NCI-H1694 (cell line): ENCODE results near the gene PARPBP.
"Not testable (repeated sequence)": the region's sequence is repeated elsewhere in the genome, so short reads cannot be mapped to it uniquely, and the experiment has no call there.

Source experiments
- DNase-seq: peaks from one replicate; lab custom pipeline; 2025; lab: John Stamatoyannopoulos, UW

Gene PARPBP

GRCh38 chr12:102163383-102163782, 43.4 kb downstream of the PARPBP start:
- DNase-seq = no peak

GRCh38 chr12:102167821-102168604, 48.0 kb downstream of the PARPBP start:
- no peak for DNase-seq

GRCh38 chr12:102169922-102170621, 50.1 kb downstream of the PARPBP start:
- DNase-seq = peak; percentile 1

- no peak for DNase-seq
Observed at GRCh38 chr12:102171951-102172350, 52.0 kb downstream of the PARPBP start.

- DNase-seq = no peak
Observed at GRCh38 chr12:102172436-102172835, 52.5 kb downstream of the PARPBP start.

- no peak for DNase-seq
Observed at GRCh38 chr12:102174117-102174516, 54.1 kb downstream of the PARPBP start.

- no peak for DNase-seq
Observed at GRCh38 chr12:102174761-102175160, 54.8 kb downstream of the PARPBP start.

DNA sequence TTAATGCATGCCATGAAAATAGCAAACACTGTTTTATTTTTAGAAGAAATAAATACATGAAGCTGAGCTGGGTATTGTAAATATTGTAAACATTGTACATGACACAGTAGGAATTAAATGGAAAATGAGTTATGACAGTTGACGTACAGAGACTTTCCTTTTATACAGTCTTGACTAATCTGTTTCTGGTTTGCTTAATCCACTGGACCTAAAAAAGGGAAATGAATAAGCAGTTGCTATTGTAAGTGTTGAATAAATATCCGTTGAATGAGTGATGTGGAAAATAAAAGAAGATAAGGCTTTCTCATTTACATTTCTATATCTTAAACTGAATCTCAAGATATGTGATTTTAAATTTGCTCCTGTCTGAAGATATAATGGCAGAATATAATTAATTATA, 62.7 kb downstream of the PARPBP start:
- no peak for DNase-seq

DNA sequence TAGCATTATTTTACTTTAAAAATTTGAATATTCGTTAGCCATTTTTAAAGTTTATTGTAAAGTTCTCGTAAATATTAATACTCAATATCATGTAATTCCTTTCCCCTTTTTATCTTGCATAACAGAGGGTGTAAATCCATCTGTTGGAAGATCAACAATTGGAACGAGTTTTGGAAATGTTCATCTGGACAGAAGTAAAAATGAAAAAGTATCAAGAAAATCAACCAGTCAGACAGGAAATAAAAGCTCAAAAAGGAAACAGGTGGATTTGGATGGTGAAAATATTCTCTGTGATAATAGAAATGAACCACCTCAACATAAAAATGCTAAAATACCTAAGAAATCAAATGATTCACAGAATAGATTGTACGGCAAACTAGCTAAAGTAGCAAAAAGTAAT, 75.8 kb downstream of the PARPBP start:
- no peak for DNase-seq

DNA sequence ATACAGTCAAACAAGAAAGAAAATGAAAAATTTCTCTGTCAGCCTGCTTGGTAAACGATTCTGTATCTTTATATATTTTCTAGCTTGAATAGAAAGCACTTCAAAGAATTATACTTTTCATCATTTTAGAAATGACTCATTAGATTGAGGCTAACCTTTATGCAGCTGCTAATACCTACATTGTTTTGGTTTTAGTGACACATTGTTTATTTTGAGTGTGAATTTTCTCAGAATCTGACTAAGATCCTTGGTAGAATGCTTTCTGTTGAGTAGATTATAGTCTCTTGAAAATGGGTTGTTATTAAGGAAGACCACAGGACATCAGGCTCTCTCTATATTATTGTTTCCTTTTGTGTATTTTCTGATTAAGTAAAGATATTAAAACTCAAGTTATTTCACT, 77.8 kb downstream of the PARPBP start, which contains the start of gene PMCH:
PMCH (minus strand) TSS at position 45 of the 400 bp plus-strand sequence. CDS start 63 bp downstream, outside the sequence.
- no peak for DNase-seq

- no peak for DNase-seq
Observed at GRCh38 chr12:102201436-102202061, 81.6 kb downstream of the PARPBP start.

GRCh38 chr12:102202556-102202955, 82.6 kb downstream of the PARPBP start:
- no peak for DNase-seq

GRCh38 chr12:102204025-102204424, 84.0 kb downstream of the PARPBP start:
- no peak for DNase-seq

GRCh38 chr12:102215992-102216691, 96.2 kb downstream of the PARPBP start:
- DNase-seq = no peak

- no peak for DNase-seq
Observed at GRCh38 chr12:102220736-102221135, 100.8 kb downstream of the PARPBP start.

GRCh38 chr12:102227954-102228353, 108.0 kb downstream of the PARPBP start:
- DNase-seq = no peak

DNA sequence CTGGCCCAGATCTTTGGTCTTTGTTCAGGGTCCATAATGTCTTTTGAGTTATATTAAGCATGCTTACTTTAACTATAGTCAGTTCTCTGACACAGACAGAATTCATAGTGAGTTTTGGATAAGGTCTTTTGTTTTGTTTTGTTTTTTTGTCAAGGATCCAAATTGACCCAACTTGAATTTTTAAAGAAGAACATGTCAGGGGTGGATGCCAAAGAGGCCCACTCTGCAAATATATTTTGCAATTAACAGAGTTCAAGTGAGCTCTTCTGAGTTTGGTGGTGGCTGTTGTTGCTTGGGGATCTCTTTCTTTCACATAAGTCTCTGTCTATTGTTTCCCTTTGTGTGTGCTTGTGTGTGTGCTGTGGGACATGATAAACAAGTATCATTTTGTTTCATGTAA, 112.1 kb downstream of the PARPBP start:
- no peak for DNase-seq

DNA sequence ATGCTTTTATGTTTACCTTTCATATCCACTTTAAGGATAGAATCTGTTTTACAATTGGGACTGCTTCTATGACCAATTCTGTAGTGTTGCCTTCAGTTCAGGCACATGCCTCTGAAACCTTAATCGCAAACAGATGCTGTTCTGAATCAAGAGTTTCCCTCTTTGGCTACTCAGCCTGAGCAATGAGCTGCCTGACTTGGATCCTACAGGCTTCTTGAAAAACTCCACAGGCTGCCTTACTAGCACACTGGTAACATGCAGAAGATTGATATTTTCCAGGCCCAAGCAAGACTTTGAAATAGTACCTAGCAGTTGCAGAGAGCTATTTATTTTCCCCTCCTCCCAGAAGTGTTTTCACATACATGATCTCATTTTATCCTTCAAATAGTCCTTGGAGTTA, 112.5 kb downstream of the PARPBP start:
- no peak for DNase-seq

GRCh38 chr12:102234599-102234998, 114.6 kb downstream of the PARPBP start:
- no peak for DNase-seq

GRCh38 chr12:102240859-102241258, 120.9 kb downstream of the PARPBP start:
- DNase-seq = not testable (repeated sequence)
